ENCODE data around the gene CAPNS1. TPM values are rescaled to one million over a fixed set of nuclear protein-coding genes. Genes with fewer than 3 reads are reported as not detected.
"Not testable (repeated sequence)": the region's sequence is repeated elsewhere in the genome, so short reads cannot be mapped to it uniquely, and the experiment has no call there.

The CAPNS1 gene
- total and polyA plus RNA-seq, 12 donors, result 745 to 1,095 (median 894) TPM

DNA sequence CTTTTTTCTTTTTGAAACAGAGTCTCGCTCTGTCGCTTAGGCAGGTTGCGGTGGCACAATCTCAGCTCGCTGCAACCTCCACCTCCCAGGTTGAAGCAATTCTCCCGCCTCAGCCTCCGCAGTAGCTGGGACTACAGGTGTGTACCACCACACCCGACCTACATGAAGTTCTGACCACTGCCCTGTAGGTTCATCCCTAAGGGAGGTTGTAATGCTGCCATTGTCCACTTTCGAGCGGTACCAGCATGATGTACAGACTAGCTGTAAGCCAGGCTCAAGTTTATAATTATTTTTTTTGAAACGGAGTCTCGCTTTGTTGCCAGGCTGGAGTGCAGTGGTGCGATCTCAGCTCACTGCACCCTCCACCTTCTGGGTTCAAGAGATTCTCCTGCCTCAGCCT, 23.9 kb downstream of the CAPNS1 start:
- no peak overlapping the region for H3K4me3 ChIP-seq
- TF ChIP-seq, protein P1, sequence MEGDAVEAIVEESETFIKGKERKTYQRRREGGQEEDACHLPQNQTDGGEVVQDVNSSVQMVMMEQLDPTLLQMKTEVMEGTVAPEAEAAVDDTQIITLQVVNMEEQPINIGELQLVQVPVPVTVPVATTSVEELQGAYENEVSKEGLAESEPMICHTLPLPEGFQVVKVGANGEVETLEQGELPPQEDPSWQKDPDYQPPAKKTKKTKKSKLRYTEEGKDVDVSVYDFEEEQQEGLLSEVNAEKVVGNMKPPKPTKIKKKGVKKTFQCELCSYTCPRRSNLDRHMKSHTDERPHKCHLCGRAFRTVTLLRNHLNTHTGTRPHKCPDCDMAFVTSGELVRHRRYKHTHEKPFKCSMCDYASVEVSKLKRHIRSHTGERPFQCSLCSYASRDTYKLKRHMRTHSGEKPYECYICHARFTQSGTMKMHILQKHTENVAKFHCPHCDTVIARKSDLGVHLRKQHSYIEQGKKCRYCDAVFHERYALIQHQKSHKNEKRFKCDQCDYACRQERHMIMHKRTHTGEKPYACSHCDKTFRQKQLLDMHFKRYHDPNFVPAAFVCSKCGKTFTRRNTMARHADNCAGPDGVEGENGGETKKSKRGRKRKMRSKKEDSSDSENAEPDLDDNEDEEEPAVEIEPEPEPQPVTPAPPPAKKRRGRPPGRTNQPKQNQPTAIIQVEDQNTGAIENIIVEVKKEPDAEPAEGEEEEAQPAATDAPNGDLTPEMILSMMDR (IDR thresholded peaks at IDR 0.05), result no peak
- H3K9me3 ChIP-seq, result no peaks in the 10 kb centered on the region
- intact Hi-C loops (cut with DNase I), result no loop called here
- peaks cover 0 to 14% (median 7%) of the 10 kb centered on the region in 9 donors for H3K4me1 ChIP-seq
- H3K36me3 ChIP-seq, result peaks cover 0 to 48% (median 0%) of the 10 kb centered on the region in 9 donors
- DNase-seq (no peak), ATAC-seq (no peak)
- 92 to 97% methylated on average over 12 of the region's 12 CpGs for WGBS, 2 donors
- no peaks in the 10 kb centered on the region for H3K27me3 ChIP-seq
- no peak overlapping the region for H3K27ac ChIP-seq

DNA sequence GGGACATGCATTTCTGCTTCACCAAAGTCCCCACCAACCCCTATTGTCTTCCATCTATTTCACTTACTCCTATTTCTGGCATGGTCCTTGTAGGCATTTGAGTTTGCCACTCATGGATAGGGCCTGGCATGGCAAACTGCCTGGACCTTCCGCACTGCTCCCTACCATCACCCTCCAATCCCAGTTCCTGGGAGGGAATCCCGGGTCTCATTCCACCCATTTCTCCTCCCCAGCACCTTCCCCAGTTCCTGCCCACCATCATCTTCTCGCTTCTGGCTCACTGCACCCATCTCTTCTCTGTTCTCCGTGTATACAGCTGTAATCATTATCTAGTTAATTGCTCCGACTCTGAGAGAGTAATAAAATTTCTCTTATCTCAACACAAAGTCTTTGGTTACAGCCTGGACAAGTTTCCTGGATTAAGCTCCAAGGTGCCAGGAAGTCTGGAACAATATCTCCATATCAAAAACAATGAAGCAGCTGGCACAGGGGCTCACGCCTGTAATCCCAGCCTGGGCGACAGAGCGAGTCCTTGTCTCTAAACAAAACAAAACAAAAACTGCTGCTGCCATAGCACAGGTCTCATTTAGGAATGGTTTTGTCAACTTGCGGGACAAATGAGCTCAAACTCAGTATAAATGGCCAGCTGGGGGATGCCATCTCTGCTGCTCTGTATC, 29.4 kb downstream of the CAPNS1 start:
- peak; percentile 41 to 79 (median 57) for ATAC-seq
- DNase-seq, result peak; percentile 18 to 37
- no peaks in the 10 kb centered on the region for H3K27me3 ChIP-seq
- WGBS, 2 donors, result 28 to 36% methylated on average over 9 of the region's 9 CpGs
- H3K36me3 ChIP-seq, result peaks cover 0 to 30% (median 0%) of the 10 kb centered on the region in 9 donors
- peak overlapping the region; percentile 60 to 89 (median 74) for H3K27ac ChIP-seq
- H3K4me1 ChIP-seq, result peaks cover 0 to 28% (median 19%) of the 10 kb centered on the region in 9 donors
- intact Hi-C loops (cut with DNase I), result loop anchor here in 2 of 10 donors (1.0 to 5.0 kb wide), 2 partner anchors 29 to 107 kb away; partner anchors contain the start of gene CAPNS1 (in 1 of the 2)
- TF ChIP-seq, protein P1 (IDR thresholded peaks at IDR 0.05), result no peak
- H3K4me3 ChIP-seq, result peak overlapping the region in 1 of 10 donors; percentile 1
- no peaks in the 10 kb centered on the region for H3K9me3 ChIP-seq

DNA sequence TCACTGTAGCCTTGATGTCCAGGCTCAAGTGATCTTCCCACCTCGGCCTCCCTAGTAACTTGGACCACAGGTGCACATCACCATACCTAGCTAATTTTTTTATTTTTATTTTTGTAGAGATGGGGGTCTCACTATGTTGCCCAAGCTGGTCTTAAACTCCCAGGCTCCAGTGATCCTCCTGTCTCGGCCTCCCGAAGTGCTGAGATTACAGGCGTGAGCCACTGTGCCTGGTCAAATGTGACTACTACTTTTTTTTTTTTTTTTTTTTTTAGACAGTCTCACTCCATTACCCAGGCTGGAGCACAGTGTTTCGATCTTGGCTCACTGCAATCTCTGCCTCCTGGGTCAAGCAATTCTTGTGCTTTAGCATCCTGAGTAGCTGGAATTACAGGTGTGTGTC, 33.0 kb downstream of the CAPNS1 start:
- H3K4me1 ChIP-seq, result peaks cover 0 to 28% (median 19%) of the 10 kb centered on the region in 9 donors
- ATAC-seq (no peak), DNase-seq (no peak)
- no peak overlapping the region for H3K27ac ChIP-seq
- no peaks in the 10 kb centered on the region for H3K9me3 ChIP-seq
- TF ChIP-seq, protein P1 (IDR thresholded peaks at IDR 0.05), result no peak
- intact Hi-C loops (cut with DNase I), result loop anchor here in 7 of 10 donors (5.0 to 10.0 kb wide), 4 partner anchors 46 to 116 kb away; no protein-coding TSS in a partner anchor
- no peak overlapping the region for H3K4me3 ChIP-seq
- H3K36me3 ChIP-seq, result peaks cover 0 to 4% (median 0%) of the 10 kb centered on the region in 9 donors
- 91 to 95% methylated on average over 5 of the region's 5 CpGs for WGBS, 2 donors
- no peaks in the 10 kb centered on the region for H3K27me3 ChIP-seq

DNA sequence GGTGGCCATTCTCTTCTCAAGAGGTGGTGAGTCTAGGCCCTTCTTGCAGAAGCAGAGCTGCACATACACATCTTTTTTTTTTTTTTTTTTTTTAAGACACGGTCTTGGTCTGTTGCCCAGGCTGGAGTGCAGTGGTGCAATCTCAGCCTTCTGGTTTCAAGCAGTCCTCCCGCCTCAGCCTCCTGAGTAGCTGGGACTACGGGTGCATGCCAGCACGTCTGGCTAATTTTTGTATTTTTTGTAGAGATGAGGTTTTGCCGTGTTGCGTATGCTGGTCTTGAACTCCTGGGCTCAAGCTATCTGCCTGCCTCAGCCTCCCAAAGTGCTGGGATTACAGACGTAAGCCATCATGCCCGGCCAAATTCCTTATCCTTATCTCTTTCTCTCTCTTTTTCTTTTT, 34.0 kb downstream of the CAPNS1 start:
- 74 to 84% methylated on average over 8 of the region's 8 CpGs for WGBS, 2 donors
- not testable (repeated sequence) for H3K9me3 ChIP-seq, ATAC-seq, H3K27ac ChIP-seq, H3K27me3 ChIP-seq, H3K36me3 ChIP-seq, DNase-seq, H3K4me3 ChIP-seq
- intact Hi-C loops (cut with DNase I), result loop anchor here in 7 of 10 donors (5.0 to 10.0 kb wide), 4 partner anchors 47 to 117 kb away; no protein-coding TSS in a partner anchor
- peaks cover 0 to 22% (median 15%) of the 10 kb centered on the region in 9 donors for H3K4me1 ChIP-seq

DNA sequence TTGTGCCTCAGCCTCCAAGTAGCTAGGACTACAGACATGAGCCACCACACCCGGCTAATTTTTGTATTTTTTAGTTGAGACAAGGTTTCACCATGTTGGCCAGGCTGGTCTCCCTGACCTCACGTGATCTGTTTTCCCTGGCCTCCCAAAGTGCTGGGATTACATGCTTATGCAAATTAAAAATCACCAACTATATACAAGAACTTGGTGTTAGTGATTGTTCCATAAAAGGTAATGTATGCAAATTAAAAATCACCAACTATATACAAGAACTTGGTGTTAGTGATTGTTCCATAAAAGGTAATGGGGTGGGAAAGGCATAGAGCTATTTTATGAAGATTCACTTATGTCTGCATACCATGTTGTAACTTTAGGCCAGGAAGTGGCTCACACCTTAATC, 39.2 kb downstream of the CAPNS1 start:
- H3K9me3 ChIP-seq, H3K27ac ChIP-seq, ATAC-seq, H3K4me3 ChIP-seq, H3K4me1 ChIP-seq, DNase-seq, H3K27me3 ChIP-seq: not testable (repeated sequence)
- 38 to 64% methylated on average over 2 of the region's 2 CpGs for WGBS, 2 donors
- intact Hi-C loops (cut with DNase I), result loop anchor here in 1 of 10 donors (10.0 kb wide), 1 partner anchor 114 kb away; no protein-coding TSS in a partner anchor
- peaks cover 0 to 33% (median 6%) of the 10 kb centered on the region in 9 donors for H3K36me3 ChIP-seq
